A549 (cell line): ENCODE measurements around the gene PARVB. TPM values are rescaled to one million over a fixed set of nuclear protein-coding genes. Genes with fewer than 3 reads are reported as not detected.

Experiments
- ATAC-seq, 2 experiments: fragments of 200-7000 bp in 1 of 2; fragments of >200 bp in 1 of 2; cut with Nextera tagmentation in 1 of 2; cut with Tn5 transposase in 1 of 2; 3 replicates each; pipeline versions ENCODE4 v1.8.0 to v1.9.1; 2018 to 2020; ENCODE audit warnings: mild to moderate bottlenecking in 1 of 2, moderate library complexity in 1 of 2
- CTCF ChIA-PET: fragments of 300-600 bp; sonication (Branson Sonifier 250); formaldehyde crosslinking; extraction: SDS; loops from one replicate; lab custom pipeline; 2021; ENCODE audit warnings: antibody characterized with exemption, inconsistent platforms; lab: Yijun Ruan, JAX
- POLR2A ChIA-PET: fragments of 350-600 bp; formaldehyde crosslinking; extraction: SDS; loops from one replicate; lab custom pipeline; 2021; ENCODE audit warnings: antibody characterized with exemption, inconsistent platforms; lab: Yijun Ruan, JAX
- DNase-seq, 2 experiments: peaks; one replicate each; pipeline versions ENCODE4 v3.0.0 to v3.0.0-alpha.2; 2011 to 2016; ENCODE audit warnings: low read depth in 1 of 2, low spot score in 1 of 2
- FAIRE-seq: peaks from 2 replicates; lab custom pipeline; 2011; peaks lifted over from hg19 to GRCh38; lab: Jason Lieb, UNC
- H3K27ac ChIP-seq, 2 experiments: fragments of >200 bp; sonication (Bioruptor Twin); formaldehyde crosslinking; 3 replicates each; pipeline ENCODE4 v1.5.1; 2016 to 2017
- H3K4me1 ChIP-seq: fragments of >200 bp; sonication (Bioruptor Twin); formaldehyde crosslinking; 3 replicates; pipeline ENCODE4 v1.6.1; 2016
- H3K4me2 ChIP-seq: fragments of >200 bp; sonication (Bioruptor Twin); formaldehyde crosslinking; 3 replicates; pipeline ENCODE4 v1.6.1; 2016
- H3K4me3 ChIP-seq: fragments of >200 bp; sonication (Bioruptor Twin); formaldehyde crosslinking; 3 replicates; pipeline ENCODE4 v1.5.1; 2016
- H3K9me3 ChIP-seq: fragments of >200 bp; sonication (Bioruptor Twin); formaldehyde crosslinking; 3 replicates; pipeline ENCODE4 v1.6.1; 2016
- BHLHE40 ChIP-seq: IDR thresholded peaks from 2 replicates; pipeline ENCODE4 v1.6.1; 2012; ENCODE audit warnings: low read depth, low read length, inconsistent platforms
- CBX2 ChIP-seq: fragments of 200-600 bp; sonication (generic); IDR thresholded peaks from 2 replicates; pipeline ENCODE4 v1.6.1; 2016; ENCODE audit warnings: low read depth, mild to moderate bottlenecking, borderline replicate concordance
- CEBPB ChIP-seq, 2 experiments: fragments of >200 bp in 1 of 2; sonication (Bioruptor Twin) in 1 of 2; formaldehyde crosslinking in 1 of 2; IDR thresholded peaks; 2 replicates each; pipeline ENCODE4 v1.6.1; 2012 to 2016
- CHD2 ChIP-seq: fragments of 150-350 bp; IDR thresholded peaks from 2 replicates; pipeline ENCODE4 v1.6.1; 2014; ENCODE audit warnings: low read length; ENCODE audit not compliant: partially characterized antibody
- CHD4 ChIP-seq: fragments of 200-600 bp; sonication (generic); IDR thresholded peaks from 2 replicates; pipeline ENCODE4 v1.6.1; 2016; ENCODE audit warnings: antibody characterized with exemption, mild to moderate bottlenecking, borderline replicate concordance
- EP300 ChIP-seq, 2 experiments: fragments of >200 bp; sonication (Bioruptor Twin); formaldehyde crosslinking; IDR thresholded peaks; 2 replicates in 1 of 2; 3 replicates in 1 of 2; pipeline ENCODE4 v1.6.1; 2016 to 2017
- HDAC2 ChIP-seq: fragments of 200-600 bp; sonication (generic); IDR thresholded peaks from 2 replicates; pipeline ENCODE4 v1.6.1; 2016
- HEYL ChIP-seq: fragments of 250-450 bp; sonication (Bioruptor Pico); IDR thresholded peaks from 2 replicates; pipeline ENCODE4 v1.8.0; 2021; ENCODE audit warnings: mild to moderate bottlenecking, moderate library complexity
- HOXA7 ChIP-seq: fragments of 250-450 bp; sonication (Bioruptor Pico); IDR thresholded peaks from 2 replicates; pipeline ENCODE4 v1.5.0; 2020; ENCODE audit warnings: mild to moderate bottlenecking, moderate library complexity
- HOXB13 ChIP-seq: fragments of 250-450 bp; sonication (Bioruptor Pico); IDR thresholded peaks from 2 replicates; pipeline ENCODE4 v1.5.0; 2020; ENCODE audit warnings: low read depth, mild to moderate bottlenecking, moderate library complexity
- HOXB5 ChIP-seq: fragments of 250-450 bp; sonication (Bioruptor Pico); IDR thresholded peaks from 2 replicates; pipeline ENCODE4 v1.5.0; 2020; ENCODE audit warnings: mild to moderate bottlenecking, moderate library complexity
- JUN ChIP-seq, 2 experiments: fragments of >200 bp; sonication (Bioruptor Twin); formaldehyde crosslinking; IDR thresholded peaks; 2 replicates in 1 of 2; 3 replicates in 1 of 2; pipeline ENCODE4 v1.6.1; 2016 to 2017
- KDM1A ChIP-seq: fragments of 200-600 bp; sonication (generic); IDR thresholded peaks from 2 replicates; pipeline ENCODE4 v1.6.1; 2016; ENCODE audit warnings: low read depth, mild to moderate bottlenecking
- KDM5A ChIP-seq: fragments of 200-600 bp; sonication (generic); IDR thresholded peaks from 2 replicates; pipeline ENCODE4 v1.6.1; 2016; ENCODE audit warnings: antibody characterized with exemption, mild to moderate bottlenecking
- NR3C1 ChIP-seq: fragments of >200 bp; sonication (Bioruptor Twin); formaldehyde crosslinking; IDR thresholded peaks from 3 replicates; pipeline ENCODE4 v1.6.1; 2017
- POLR2AphosphoS2 ChIP-seq: conservative IDR thresholded peaks from 2 replicates; pipeline ENCODE4 v1.6.1; 2012; ENCODE audit warnings: low read length, improper control_type of control experiment, inconsistent platforms
- RARB ChIP-seq: fragments of 250-450 bp; sonication (Bioruptor Pico); IDR thresholded peaks from 2 replicates; pipeline ENCODE4 v1.8.0; 2021; ENCODE audit warnings: mild to moderate bottlenecking, moderate library complexity
- RNF2 ChIP-seq: fragments of 200-600 bp; sonication (generic); IDR thresholded peaks from 2 replicates; pipeline ENCODE4 v1.6.1; 2016; ENCODE audit warnings: low read depth, mild to moderate bottlenecking, antibody characterized with exemption, moderate library complexity, borderline replicate concordance
- SMC3 ChIP-seq: fragments of >200 bp; sonication (Bioruptor Twin); formaldehyde crosslinking; IDR thresholded peaks from 3 replicates; pipeline ENCODE4 v1.6.1; 2018; ENCODE audit warnings: inconsistent platforms
- SREBF2 ChIP-seq: fragments of 450-650 bp; IDR thresholded peaks from 2 replicates; pipeline ENCODE4 v1.6.1; 2014; ENCODE audit warnings: mild to moderate bottlenecking, moderate library complexity
- TFCP2L1 ChIP-seq: fragments of 250-450 bp; sonication (Bioruptor Pico); IDR thresholded peaks from 2 replicates; pipeline ENCODE4 v1.5.0; 2021; ENCODE audit warnings: mild to moderate bottlenecking
- ZFP36 ChIP-seq: fragments of 450-650 bp; IDR thresholded peaks from 2 replicates; pipeline ENCODE4 v1.6.1; 2014; ENCODE audit warnings: borderline replicate concordance; ENCODE audit not compliant: partially characterized antibody
- ZNF302 ChIP-seq: fragments of 250-450 bp; sonication (Bioruptor Pico); IDR thresholded peaks from 2 replicates; pipeline ENCODE4 v1.9.0; 2021; ENCODE audit warnings: inconsistent platforms, mild to moderate bottlenecking, moderate library complexity
- WGBS: methylation state at CpG from one replicate; pipeline ENCODE4 v1.1.6; 2017; ENCODE audit errors: missing lambda C conversion rate; 5-methylcytosine and 5-hydroxymethylcytosine counted together
- polyA plus RNA-seq, 4 experiments: library from polyadenylated mRNA; depleted of rRNA in 3 of 4; stranded (reverse); fragments of >200 nt; fragmentation: RNase III in 1 of 4; extraction: RNeasy Plus Mini Kit Qiagen cat#74134 plus additional on column Dnase treatment in 1 of 4; gene quantifications; 2 replicates in 3 of 4; 3 replicates in 1 of 4; pipeline ENCODE4 v1.2.3, GENCODE V29; 2011 to 2017
- TF ChIP-seq, protein P1 (sequence below): fragments of 250-450 bp; sonication (Bioruptor Pico); IDR thresholded peaks from 2 replicates; pipeline ENCODE4 v1.5.0; 2021; ENCODE audit warnings: mild to moderate bottlenecking, moderate library complexity, borderline replicate concordance
- TF ChIP-seq, protein P2 (sequence below): fragments of 450-650 bp; IDR thresholded peaks from 2 replicates; pipeline ENCODE4 v1.6.1; 2014; ENCODE audit warnings: antibody characterized with exemption
- TF ChIP-seq, protein P3 (sequence below): IDR thresholded peaks from 2 replicates; pipeline ENCODE4 v1.6.1; 2012
- TF ChIP-seq, protein P4 (sequence below): fragments of >200 bp; sonication (Bioruptor Twin); formaldehyde crosslinking; IDR thresholded peaks from 2 replicates; pipeline ENCODE4 v1.6.1; 2016

The PARVB gene
- polyA plus RNA-seq, 2 of the 4 experiments (the other 2 are of a cell fraction): 28.3 to 33.5 TPM

DNA sequence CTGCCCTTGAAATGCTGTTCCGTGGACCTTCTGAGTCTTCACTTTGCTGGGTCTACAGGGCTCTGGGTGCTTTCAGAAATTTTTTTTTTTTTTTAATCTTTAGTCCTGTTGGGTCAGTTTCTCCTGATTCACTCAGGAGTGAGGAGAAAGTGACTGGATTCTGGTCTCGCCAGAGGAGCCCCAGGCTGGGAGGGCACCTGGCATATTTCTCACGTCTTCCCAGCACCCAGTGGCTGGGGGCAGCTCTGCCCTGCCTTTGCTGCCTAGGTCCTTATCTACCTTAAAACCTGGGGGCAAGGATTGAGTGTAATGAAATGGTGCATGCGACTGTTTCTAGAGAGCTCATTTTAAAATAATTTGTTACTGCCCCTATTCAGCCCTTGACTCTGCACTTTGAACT is 45.5 kb upstream of the PARVB start:
- POLR2A ChIA-PET: no interaction called here
- no peak overlapping the region for H3K4me3 ChIP-seq
- TF ChIP-seq RARB (CRISPR knock-in tag): no peak
- CTCF ChIA-PET: interaction anchor here (4.4 kb wide), 1 partner anchor 15 kb away, joined by 16 read pairs; no protein-coding TSS in a partner anchor
- no peaks in the 10 kb centered on the region for H3K9me3 ChIP-seq
- DNase-seq: no peak
- FAIRE-seq: no peak
- ATAC-seq: no peak
- H3K4me1 ChIP-seq: no peaks in the 10 kb centered on the region
- no peak overlapping the region for H3K27ac ChIP-seq
- no peak overlapping the region for H3K4me2 ChIP-seq
- 90% methylated on average over 4 of the region's 4 CpGs for WGBS

DNA sequence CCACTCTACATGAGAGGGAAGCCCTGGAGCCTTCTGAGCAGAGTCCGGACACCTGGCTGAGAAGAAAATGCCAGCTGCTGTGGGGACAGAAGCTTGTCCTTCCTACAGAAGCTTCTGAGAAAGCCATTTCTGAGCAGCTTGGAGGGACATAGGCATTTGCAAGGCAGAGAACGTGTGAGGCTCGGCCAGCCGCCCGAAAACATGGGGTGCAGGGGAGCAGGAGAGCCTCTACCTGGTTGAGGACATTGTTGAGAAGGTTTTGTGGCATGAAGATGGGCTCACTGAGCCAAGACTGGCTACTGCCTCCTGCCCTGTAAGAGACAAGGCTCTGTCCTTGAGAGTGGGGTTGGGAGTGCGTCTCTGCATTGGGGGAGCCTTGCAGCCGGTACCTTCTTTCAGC is 43.5 kb upstream of the PARVB start:
- ChIA-PET CTCF (no interaction called here), POLR2A (no interaction called here)
- 100% methylated on average over 6 of the region's 7 CpGs for WGBS
- no peak for FAIRE-seq
- no peak overlapping the region for H3K4me2 ChIP-seq
- no peak overlapping the region for H3K27ac ChIP-seq
- DNase-seq: no peak
- no peak for TF ChIP-seq ZNF302 (CRISPR knock-in tag)
- TF ChIP-seq HOXB5: no peak
- TF ChIP-seq HDAC2: no peak
- TF ChIP-seq SMC3: no peak
- TF ChIP-seq RNF2: no peak
- TF ChIP-seq RARB (CRISPR knock-in tag): no peak
- no peak for TF ChIP-seq TFCP2L1 (CRISPR knock-in tag)
- TF ChIP-seq KDM5A: no peak
- no peak for TF ChIP-seq EP300 (IDR thresholded peaks at IDR 0.05)
- TF ChIP-seq SREBF2: no peak
- no peak for TF ChIP-seq CHD2
- TF ChIP-seq BHLHE40: no peak
- TF ChIP-seq HOXA7: no peak
- H3K9me3 ChIP-seq: no peaks in the 10 kb centered on the region
- no peaks in the 10 kb centered on the region for H3K4me1 ChIP-seq
- no peak overlapping the region for H3K4me3 ChIP-seq
- no peak for ATAC-seq

DNA sequence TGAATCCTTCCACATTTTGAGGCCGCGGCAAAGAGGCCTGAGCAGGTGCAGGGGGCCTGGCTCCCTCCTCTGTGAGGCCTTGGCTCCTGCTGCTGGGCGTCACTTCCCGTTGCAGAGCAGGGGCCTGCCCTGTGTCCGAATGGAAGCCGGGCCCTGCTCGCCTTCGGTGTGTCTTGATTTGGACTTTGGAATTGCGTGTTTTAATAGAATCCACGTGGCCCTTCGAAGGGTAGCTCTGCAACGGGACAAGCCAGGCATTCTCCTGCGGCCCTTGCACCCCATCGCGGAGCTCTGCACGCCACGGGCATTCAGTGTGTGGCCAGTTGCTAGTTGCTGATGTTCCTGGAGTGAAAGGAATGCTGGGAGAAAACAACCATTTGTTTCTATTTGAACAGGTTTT is 43.1 kb upstream of the PARVB start:
- Histone ChIP-seq H3K4me1 (no peaks in the 10 kb centered on the region), H3K9me3 (no peaks in the 10 kb centered on the region), H3K4me2 (no peak overlapping the region), H3K27ac (no peak overlapping the region), H3K4me3 (no peak overlapping the region)
- TF ChIP-seq BHLHE40: no peak
- TF ChIP-seq CHD4: no peak
- TF ChIP-seq HEYL (CRISPR knock-in tag): no peak
- no peak for TF ChIP-seq HOXB5
- no peak for TF ChIP-seq KDM1A
- TF ChIP-seq JUN (IDR thresholded peaks at IDR 0.05): no peak
- TF ChIP-seq NR3C1: no peak
- TF ChIP-seq, protein P1, sequence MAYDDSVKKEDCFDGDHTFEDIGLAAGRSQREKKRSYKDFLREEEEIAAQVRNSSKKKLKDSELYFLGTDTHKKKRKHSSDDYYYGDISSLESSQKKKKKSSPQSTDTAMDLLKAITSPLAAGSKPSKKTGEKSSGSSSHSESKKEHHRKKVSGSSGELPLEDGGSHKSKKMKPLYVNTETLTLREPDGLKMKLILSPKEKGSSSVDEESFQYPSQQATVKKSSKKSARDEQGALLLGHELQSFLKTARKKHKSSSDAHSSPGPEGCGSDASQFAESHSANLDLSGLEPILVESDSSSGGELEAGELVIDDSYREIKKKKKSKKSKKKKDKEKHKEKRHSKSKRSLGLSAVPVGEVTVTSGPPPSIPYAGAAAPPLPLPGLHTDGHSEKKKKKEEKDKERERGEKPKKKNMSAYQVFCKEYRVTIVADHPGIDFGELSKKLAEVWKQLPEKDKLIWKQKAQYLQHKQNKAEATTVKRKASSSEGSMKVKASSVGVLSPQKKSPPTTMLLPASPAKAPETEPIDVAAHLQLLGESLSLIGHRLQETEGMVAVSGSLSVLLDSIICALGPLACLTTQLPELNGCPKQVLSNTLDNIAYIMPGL (CRISPR knock-in tag): no peak
- no peak for TF ChIP-seq KDM5A
- TF ChIP-seq, protein P2, sequence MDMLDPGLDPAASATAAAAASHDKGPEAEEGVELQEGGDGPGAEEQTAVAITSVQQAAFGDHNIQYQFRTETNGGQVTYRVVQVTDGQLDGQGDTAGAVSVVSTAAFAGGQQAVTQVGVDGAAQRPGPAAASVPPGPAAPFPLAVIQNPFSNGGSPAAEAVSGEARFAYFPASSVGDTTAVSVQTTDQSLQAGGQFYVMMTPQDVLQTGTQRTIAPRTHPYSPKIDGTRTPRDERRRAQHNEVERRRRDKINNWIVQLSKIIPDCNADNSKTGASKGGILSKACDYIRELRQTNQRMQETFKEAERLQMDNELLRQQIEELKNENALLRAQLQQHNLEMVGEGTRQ: no peak
- no peak for TF ChIP-seq HDAC2
- TF ChIP-seq, protein P3, sequence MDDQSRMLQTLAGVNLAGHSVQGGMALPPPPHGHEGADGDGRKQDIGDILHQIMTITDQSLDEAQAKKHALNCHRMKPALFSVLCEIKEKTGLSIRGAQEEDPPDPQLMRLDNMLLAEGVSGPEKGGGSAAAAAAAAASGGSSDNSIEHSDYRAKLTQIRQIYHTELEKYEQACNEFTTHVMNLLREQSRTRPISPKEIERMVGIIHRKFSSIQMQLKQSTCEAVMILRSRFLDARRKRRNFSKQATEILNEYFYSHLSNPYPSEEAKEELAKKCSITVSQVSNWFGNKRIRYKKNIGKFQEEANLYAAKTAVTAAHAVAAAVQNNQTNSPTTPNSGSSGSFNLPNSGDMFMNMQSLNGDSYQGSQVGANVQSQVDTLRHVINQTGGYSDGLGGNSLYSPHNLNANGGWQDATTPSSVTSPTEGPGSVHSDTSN: no peak
- no peak for TF ChIP-seq CEBPB (IDR thresholded peaks at IDR 0.05)
- TF ChIP-seq POLR2AphosphoS2: no peak
- TF ChIP-seq, protein P4, sequence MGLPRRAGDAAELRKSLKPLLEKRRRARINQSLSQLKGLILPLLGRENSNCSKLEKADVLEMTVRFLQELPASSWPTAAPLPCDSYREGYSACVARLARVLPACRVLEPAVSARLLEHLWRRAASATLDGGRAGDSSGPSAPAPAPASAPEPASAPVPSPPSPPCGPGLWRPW: no peak
- TF ChIP-seq SMC3: no peak
- no peak for TF ChIP-seq CBX2
- no peak for TF ChIP-seq ZFP36
- TF ChIP-seq HOXB13: no peak
- TF ChIP-seq ZNF302 (CRISPR knock-in tag): no peak
- ChIA-PET POLR2A (no interaction called here), CTCF (no interaction called here)
- WGBS: 95% methylated on average over 12 of the region's 17 CpGs
- DNase-seq: no peak
- no peak for ATAC-seq
- FAIRE-seq: no peak
